Brain microvascular endothelial cell (primary cell): Measurements from ENCODE around the gene GNB5.

Source experiments
- DNase-seq: peaks from one replicate; pipeline ENCODE4 v3.0.0-alpha.2; 2020
- H3K27ac ChIP-seq: fragments of 250-450 bp; sonication (Bioruptor Pico); 2 replicates; pipeline ENCODE4 v1.5.1; 2020; ENCODE audit warnings: mild to moderate bottlenecking, moderate library complexity
- H3K27me3 ChIP-seq: fragments of 250-450 bp; sonication (Bioruptor Pico); replicated peaks from 2 replicates; pipeline ENCODE4 v1.5.1; 2020; ENCODE audit warnings: mild to moderate bottlenecking
- H3K36me3 ChIP-seq: fragments of 250-450 bp; sonication (Bioruptor Pico); replicated peaks from 2 replicates; pipeline ENCODE4 v1.5.1; 2020; ENCODE audit warnings: mild to moderate bottlenecking
- H3K4me3 ChIP-seq: 2 replicates; pipeline ENCODE4 v1.5.1; 2011; ENCODE audit warnings: low read depth, mild to moderate bottlenecking, control low read depth, low read length, moderate library complexity
- in situ Hi-C: cut with HindIII; loops from 2 replicates; pipeline ENCODE4 v1.10.0; 2017; ENCODE audit warnings: low sequenced_read_pairs, low pct_ligation_motif_present
- TF ChIP-seq, protein P1 (sequence below): IDR thresholded peaks from 2 replicates; pipeline ENCODE4 v1.5.1; 2011; ENCODE audit warnings: low read depth, mild to moderate bottlenecking, moderate library complexity, low read length, control low read depth, inconsistent platforms; ENCODE audit errors: missing control alignments

GNB5 gene

GRCh38 chr15:52162876-52163275 is 28.3 kb downstream of the GNB5 start:
- no peaks in the 10 kb centered on the region for H3K36me3 ChIP-seq
- TF ChIP-seq, protein P1, sequence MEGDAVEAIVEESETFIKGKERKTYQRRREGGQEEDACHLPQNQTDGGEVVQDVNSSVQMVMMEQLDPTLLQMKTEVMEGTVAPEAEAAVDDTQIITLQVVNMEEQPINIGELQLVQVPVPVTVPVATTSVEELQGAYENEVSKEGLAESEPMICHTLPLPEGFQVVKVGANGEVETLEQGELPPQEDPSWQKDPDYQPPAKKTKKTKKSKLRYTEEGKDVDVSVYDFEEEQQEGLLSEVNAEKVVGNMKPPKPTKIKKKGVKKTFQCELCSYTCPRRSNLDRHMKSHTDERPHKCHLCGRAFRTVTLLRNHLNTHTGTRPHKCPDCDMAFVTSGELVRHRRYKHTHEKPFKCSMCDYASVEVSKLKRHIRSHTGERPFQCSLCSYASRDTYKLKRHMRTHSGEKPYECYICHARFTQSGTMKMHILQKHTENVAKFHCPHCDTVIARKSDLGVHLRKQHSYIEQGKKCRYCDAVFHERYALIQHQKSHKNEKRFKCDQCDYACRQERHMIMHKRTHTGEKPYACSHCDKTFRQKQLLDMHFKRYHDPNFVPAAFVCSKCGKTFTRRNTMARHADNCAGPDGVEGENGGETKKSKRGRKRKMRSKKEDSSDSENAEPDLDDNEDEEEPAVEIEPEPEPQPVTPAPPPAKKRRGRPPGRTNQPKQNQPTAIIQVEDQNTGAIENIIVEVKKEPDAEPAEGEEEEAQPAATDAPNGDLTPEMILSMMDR = no peak
- H3K27me3 ChIP-seq = no peaks in the 10 kb centered on the region
- in situ Hi-C loops = no loop called here
- no peak for DNase-seq
- H3K4me3 ChIP-seq = no peak overlapping the region
- no peak overlapping the region for H3K27ac ChIP-seq

DNA sequence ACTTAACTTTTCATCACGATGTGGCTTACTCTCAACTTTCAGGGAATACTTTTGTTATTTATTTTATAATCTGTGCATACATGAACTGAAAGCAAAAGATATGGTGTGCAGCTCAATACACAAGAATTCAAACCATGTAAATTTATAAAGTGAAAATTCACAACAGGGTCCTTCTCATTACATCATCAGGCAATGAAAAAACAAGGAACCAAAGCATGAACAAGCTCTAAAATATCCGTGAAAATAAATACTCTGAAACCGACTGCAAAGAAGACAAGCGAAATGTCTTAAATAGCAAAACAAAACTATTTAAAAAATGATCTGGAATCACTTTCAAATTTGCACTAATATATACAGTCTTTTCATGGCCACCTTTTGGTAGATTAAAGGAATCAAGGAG is 28.9 kb downstream of the GNB5 start:
- no peak for DNase-seq
- TF ChIP-seq, protein P1 = no peak
- in situ Hi-C loops = no loop called here
- Histone ChIP-seq H3K27ac (no peak overlapping the region), H3K4me3 (no peak overlapping the region), H3K36me3 (no peaks in the 10 kb centered on the region), H3K27me3 (no peaks in the 10 kb centered on the region)

DNA sequence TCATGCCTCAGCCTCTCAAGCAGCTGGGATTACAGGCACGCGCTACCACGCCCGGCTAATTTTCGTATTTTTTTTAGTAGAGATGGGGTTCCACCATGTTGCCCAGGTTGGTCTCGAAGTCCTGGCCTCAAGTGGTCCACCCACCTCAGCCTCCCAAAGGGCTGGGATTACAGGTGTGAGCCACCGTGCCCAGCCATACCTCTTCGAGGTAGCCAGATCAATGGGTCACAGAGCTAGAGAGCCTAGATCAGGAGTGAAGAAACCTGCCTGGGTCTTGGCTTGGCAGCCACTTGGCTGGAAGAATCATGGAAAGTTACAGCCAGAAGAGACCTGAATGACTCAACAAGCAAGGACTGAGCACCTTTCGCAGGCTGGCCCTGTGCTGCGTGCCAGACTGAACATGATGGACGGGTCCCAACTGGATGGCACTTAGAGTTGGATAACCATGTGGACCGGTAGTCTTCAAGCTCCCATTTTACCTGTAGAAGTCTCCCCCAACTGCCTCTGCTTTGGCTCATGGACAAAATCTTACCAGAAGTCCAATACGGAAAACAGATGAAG is 29.7 kb downstream of the GNB5 start:
- in situ Hi-C loops = no loop called here
- TF ChIP-seq, protein P1 = no peak

GRCh38 chr15:52159645-52160044 is 31.5 kb downstream of the GNB5 start:
- H3K27ac ChIP-seq = no peak overlapping the region
- H3K4me3 ChIP-seq = no peak overlapping the region
- in situ Hi-C loops = no loop called here
- no peak for DNase-seq
- TF ChIP-seq, protein P1 = no peak
- H3K36me3 ChIP-seq = no peaks in the 10 kb centered on the region
- H3K27me3 ChIP-seq = no peaks in the 10 kb centered on the region

More for the DNA sequence above, 29.7 kb downstream of the GNB5 start:
- H3K4me3 ChIP-seq = no peak overlapping the region
- H3K27ac ChIP-seq = no peak overlapping the region
- no peak for DNase-seq
- no peaks in the 10 kb centered on the region for H3K36me3 ChIP-seq
- no peaks in the 10 kb centered on the region for H3K27me3 ChIP-seq

DNA sequence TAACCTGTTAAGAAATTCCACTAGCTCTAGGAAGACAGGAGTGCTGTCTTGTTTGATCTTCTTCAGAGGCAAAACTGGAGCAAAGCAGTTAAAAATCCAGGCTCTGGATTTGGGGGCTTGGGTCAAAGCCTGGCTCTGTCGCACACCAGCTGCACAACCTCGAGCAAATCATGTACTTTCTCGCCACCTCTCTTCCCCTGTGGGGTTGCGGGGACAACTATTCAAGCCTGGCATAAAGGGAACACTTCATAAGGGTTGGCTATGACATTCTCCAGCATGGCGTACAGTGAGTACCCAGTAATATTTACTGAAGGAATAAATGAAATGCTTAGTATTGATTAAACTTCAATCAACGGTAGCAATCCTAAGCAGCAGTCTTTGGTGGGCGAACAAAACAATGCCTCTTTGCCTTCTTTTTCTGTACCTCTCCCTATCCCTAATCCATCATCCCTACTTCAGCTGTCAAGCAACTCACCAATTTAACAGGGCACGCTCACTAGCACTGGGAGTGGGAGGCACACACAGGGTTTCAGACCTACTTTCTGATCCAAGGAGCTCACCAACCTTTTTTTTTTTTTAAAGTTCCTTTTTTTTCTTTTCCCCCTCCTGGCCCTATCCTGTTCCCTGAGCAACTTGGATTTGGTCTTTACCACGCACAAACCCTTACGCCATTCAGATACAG is 33.0 kb downstream of the GNB5 start:
- Histone ChIP-seq H3K27me3 (no peaks in the 10 kb centered on the region), H3K36me3 (no peaks in the 10 kb centered on the region), H3K4me3 (no peak overlapping the region), H3K27ac (no peak overlapping the region)
- TF ChIP-seq, protein P1 = no peak
- in situ Hi-C loops = no loop called here
- no peak for DNase-seq

- H3K36me3 ChIP-seq = no peaks in the 10 kb centered on the region
- DNase-seq = no peak
- H3K27me3 ChIP-seq = no peaks in the 10 kb centered on the region
- TF ChIP-seq, protein P1 = no peak
- in situ Hi-C loops = no loop called here
- no peak overlapping the region for H3K4me3 ChIP-seq
- no peak overlapping the region for H3K27ac ChIP-seq
Measured at GRCh38 chr15:52155878-52156277, 35.3 kb downstream of the GNB5 start.
